Epithelial cell of proximal tubule (primary cell): ENCODE data around the gene INO80E. TPM values are rescaled to one million over a fixed set of nuclear protein-coding genes. Genes with fewer than 3 reads are reported as not detected.

Experiments used
- DNase-seq: peaks from one replicate; pipeline ENCODE4 v3.0.0-alpha.2; 2011; ENCODE audit warnings: low read depth
- H3K4me3 ChIP-seq: 2 replicates; pipeline ENCODE4 v1.5.1; 2011; ENCODE audit warnings: low read depth, mild to moderate bottlenecking, low read length
- total RNA-seq: library from RNA; depleted of rRNA; stranded (reverse); fragments of >200 nt; gene quantifications from 2 replicates; pipeline ENCODE4 v1.2.3, GENCODE V29; 2015
- TF ChIP-seq, protein P1 (sequence below): conservative IDR thresholded peaks from 2 replicates; pipeline ENCODE4 v1.5.1; 2012; ENCODE audit warnings: low read depth, mild to moderate bottlenecking, low read length

The INO80E gene
- total RNA-seq, 1 donor from 2014 or later = 86.9 TPM

DNA sequence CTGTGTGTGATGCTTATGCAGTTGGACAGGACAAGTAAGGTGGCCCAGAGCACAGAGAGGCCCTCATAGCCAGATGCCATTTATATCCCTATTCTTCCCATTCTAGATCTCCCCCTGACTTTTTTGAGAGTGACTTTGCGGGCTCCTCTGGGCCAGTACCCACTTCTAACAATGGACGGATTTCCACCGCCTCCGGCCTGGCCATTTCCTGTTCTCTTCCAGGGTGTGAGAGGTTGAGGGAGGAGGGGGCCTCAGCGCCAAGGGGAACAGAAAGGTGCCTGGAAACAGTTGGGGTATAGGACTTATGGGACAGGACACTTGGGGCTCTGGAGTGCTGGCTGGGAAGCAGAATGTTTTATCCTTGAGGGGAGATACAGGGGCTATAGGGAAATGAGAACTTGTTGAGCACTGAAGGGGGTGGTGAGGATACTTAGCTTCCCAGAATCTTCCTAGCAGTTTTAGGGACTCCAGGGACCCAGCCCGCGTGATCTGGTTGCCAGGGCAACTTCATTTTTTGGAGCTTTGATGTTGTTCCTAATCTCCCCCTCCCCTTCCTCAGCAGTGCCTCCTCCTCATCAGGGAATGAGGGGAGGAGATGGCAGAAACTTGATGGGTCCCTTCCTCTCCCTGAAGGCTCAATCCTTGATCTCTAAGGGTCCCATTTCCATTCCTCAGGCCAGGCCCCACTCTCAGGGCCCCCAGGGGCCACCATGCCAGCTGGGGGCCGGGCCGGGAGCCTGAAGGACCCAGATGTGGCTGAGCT, 18.8 kb upstream of the INO80E start:
- no peak overlapping the region for H3K4me3 ChIP-seq
- no peak for DNase-seq
- TF ChIP-seq, protein P1, sequence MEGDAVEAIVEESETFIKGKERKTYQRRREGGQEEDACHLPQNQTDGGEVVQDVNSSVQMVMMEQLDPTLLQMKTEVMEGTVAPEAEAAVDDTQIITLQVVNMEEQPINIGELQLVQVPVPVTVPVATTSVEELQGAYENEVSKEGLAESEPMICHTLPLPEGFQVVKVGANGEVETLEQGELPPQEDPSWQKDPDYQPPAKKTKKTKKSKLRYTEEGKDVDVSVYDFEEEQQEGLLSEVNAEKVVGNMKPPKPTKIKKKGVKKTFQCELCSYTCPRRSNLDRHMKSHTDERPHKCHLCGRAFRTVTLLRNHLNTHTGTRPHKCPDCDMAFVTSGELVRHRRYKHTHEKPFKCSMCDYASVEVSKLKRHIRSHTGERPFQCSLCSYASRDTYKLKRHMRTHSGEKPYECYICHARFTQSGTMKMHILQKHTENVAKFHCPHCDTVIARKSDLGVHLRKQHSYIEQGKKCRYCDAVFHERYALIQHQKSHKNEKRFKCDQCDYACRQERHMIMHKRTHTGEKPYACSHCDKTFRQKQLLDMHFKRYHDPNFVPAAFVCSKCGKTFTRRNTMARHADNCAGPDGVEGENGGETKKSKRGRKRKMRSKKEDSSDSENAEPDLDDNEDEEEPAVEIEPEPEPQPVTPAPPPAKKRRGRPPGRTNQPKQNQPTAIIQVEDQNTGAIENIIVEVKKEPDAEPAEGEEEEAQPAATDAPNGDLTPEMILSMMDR = no peak

DNA sequence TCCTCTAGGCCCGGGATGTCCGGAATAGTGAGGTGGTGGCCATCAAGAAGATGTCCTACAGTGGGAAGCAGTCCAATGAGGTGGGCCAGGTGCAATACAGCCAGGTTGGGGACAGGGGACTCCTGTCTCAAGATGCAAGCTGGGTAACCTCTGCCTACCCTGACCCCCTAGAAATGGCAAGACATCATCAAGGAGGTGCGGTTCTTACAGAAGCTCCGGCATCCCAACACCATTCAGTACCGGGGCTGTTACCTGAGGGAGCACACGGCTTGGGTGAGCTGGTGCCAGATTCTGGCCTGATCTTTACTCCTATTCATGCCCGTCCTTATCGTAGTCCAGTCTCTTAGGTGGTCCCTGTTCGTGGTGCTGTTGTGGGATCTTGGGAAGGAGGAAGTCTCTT, 18.0 kb upstream of the INO80E start:
- TF ChIP-seq, protein P1 = no peak

DNA sequence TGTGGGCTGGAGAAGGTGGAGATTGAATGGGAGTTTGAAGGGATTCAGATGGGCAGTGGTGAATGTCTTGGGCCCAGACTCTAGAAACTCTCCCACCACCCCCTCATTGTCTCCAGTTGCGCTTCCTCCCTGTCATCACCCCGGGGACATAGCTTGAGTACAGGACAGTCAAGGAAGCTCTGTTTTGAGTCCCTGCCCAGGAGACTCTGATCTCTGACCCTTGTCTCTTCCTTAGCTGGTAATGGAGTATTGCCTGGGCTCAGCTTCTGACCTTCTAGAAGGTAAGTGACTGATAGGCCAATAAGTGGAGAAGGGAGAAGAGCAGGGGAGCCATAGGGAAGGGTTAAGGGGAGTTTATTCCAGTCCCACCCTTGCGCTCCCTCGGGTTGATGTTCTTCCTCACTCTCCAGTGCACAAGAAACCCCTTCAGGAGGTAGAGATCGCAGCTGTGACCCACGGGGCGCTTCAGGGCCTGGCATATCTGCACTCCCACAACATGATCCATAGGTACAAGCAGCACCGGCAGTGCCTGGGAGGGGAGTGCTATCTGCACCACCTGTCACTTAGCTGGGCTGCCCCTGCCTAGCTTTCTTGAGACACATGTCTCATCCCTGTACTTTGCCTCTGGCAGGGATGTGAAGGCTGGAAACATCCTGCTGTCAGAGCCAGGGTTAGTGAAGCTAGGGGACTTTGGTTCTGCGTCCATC, 17.3 kb upstream of the INO80E start:
- H3K4me3 ChIP-seq = no peak overlapping the region
- TF ChIP-seq, protein P1 = no peak
- no peak for DNase-seq

More for the DNA sequence above, 18.0 kb upstream of the INO80E start:
- DNase-seq = no peak
- no peak overlapping the region for H3K4me3 ChIP-seq

DNA sequence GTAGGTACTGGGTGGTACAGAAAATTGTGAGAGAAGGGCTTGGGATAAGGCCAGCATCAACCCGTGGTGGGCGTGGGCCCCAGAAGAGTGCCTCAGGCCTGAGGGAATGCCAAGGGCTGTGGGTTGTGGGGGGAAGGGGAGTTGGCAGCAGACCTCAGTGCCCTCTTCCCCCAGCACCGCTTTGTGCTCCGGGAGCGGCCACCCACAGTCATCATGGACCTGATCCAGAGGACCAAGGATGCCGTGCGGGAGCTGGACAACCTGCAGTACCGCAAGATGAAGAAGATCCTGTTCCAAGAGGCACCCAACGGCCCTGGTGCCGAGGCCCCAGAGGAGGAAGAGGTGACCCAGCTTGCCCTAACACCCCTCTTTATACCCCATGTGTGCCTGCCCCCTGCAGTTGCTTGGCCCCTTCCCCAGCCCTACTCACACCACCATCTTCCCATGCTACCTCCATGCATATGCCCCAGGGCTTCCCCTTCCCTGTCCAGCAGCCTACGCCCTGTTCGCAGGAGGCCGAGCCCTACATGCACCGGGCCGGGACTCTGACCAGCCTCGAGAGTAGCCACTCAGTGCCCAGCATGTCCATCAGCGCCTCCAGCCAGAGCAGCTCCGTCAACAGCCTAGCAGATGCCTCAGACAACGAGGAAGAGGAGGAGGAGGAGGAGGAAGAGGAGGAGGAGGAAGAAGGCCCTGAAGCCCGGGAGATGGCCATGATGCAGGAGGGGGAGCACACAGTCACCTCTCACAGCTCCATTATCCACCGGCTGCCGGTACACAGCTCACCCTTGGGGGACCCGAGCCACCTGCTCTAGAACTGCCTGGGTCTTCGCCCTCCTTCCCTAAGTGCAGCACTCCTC, 13.3 kb upstream of the INO80E start:
- H3K4me3 ChIP-seq = no peak overlapping the region
- TF ChIP-seq, protein P1 = no peak
- no peak for DNase-seq

DNA sequence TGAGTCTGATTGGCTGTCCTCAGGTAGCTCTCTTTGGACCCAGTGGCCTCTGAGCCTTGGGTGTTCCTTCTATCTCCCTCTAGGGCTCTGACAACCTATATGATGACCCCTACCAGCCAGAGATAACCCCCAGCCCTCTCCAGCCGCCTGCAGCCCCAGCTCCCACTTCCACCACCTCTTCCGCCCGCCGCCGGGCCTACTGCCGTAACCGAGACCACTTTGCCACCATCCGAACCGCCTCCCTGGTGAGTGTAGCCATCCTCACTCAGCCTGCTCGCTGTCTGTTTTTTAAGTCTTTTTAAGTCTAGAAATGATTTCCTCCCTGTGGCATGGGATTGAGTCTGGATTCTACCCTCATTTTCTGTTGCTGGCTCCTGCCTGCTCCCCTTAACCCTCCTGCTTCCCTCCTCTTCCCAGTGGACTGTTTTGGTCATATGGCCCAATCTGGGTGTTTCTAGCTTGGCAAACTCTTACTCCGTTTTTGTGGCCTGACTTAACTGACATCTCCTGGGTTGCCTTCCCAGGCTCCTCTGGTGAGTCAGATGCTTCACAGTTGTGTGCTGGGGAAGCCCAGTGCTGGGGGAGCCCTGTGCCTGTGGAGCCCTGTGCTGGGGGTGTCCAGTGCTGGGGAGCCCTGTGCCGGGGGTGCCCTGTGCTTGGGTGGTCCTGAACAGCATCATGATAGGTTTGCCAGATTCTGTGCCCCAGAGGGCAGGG, 12.5 kb upstream of the INO80E start:
- no peak for DNase-seq
- TF ChIP-seq, protein P1 = no peak
- H3K4me3 ChIP-seq = no peak overlapping the region

DNA sequence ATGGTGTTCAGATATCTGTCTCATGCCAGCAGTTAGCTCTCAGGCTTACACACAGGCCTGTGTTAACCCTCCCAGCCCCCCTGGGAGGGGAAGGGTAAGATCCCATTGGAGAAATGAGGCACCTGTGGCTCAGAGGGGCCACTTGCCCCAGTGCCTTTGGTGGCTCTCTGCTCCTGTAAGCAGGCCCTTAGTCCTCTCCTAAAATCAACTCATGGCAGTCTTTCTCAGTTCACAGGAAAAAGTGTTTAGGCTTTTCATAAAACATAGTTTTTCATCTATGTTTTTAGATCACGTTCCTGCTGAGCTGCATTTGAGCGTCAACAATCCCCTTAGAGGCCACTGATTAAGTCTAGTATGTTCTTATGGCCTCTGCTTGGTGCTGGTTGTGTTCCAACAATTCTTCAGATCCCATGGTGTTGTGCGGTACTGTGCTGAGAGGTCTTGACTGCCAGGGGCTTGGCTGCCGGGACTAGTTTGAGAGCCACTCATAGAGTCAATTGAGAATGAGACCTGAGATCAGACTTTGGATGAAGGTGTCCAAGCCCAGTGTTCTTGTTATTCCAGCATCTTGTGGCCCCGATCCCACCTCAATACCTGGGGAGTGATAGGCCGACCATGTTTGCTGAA, 11.8 kb upstream of the INO80E start:
- TF ChIP-seq, protein P1 = no peak
- no peak for DNase-seq
- H3K4me3 ChIP-seq = no peak overlapping the region
